Measurements from ENCODE around the gene EIF2S2. TPM values are rescaled to one million over a fixed set of nuclear protein-coding genes. Genes with fewer than 3 reads are reported as not detected.

EIF2S2 gene
- total RNA-seq, 1 donor = 148 TPM

DNA sequence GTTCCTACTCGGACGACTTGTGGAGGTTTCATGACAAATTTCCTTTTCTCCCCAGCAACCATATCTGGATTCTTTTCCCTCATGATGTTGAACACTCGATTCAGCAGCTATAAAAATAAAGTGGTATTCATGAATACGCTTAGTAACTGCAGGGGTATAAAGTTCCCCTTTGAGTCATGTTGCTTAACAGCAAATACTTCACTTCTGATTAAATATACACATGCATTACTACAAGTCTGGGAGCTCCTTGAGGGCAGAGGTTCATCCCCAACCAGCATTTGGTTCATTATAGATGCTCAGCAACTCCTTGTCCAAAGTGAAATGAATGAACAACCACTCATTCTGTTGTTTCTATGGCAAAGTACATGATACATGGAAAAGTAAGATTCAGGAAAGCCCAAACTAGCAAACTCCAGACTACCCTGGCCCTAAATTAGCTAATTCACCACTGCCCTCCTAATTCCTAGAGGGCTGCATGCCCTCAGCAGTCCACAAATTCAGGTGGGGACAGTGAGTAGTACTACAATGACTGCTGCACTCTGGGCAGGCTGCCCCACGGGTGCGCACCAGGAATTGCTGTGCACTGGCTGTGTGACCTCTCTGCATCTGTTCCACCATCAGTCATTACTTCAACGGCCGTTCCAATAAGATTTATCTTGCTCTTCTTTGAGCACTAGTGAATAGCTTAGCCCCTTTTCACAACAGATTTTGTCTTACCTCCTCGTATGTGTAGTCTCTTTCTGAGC, 15.2 kb downstream of the EIF2S2 start:
- no peak overlapping the region for H3K4me3 ChIP-seq (ENCODE audit: low read depth, low read length)
- DNase-seq (ENCODE audit: low read depth) = no peak
- TF ChIP-seq, protein P1, sequence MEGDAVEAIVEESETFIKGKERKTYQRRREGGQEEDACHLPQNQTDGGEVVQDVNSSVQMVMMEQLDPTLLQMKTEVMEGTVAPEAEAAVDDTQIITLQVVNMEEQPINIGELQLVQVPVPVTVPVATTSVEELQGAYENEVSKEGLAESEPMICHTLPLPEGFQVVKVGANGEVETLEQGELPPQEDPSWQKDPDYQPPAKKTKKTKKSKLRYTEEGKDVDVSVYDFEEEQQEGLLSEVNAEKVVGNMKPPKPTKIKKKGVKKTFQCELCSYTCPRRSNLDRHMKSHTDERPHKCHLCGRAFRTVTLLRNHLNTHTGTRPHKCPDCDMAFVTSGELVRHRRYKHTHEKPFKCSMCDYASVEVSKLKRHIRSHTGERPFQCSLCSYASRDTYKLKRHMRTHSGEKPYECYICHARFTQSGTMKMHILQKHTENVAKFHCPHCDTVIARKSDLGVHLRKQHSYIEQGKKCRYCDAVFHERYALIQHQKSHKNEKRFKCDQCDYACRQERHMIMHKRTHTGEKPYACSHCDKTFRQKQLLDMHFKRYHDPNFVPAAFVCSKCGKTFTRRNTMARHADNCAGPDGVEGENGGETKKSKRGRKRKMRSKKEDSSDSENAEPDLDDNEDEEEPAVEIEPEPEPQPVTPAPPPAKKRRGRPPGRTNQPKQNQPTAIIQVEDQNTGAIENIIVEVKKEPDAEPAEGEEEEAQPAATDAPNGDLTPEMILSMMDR (IDR thresholded peaks at IDR 0.05; ENCODE audit: insufficient read depth, low read length) = no peak

GRCh38 chr20:34095825-34096224, 16.2 kb downstream of the EIF2S2 start:
- DNase-seq (ENCODE audit: low read depth) = no peak
- no peak overlapping the region for H3K4me3 ChIP-seq (ENCODE audit: low read depth, low read length)
- TF ChIP-seq, protein P1 (IDR thresholded peaks at IDR 0.05; ENCODE audit: insufficient read depth, low read length) = no peak

- TF ChIP-seq, protein P1 (IDR thresholded peaks at IDR 0.05; ENCODE audit: insufficient read depth, low read length) = no peak
- no peak for DNase-seq (ENCODE audit: low read depth)
- H3K4me3 ChIP-seq (ENCODE audit: low read depth, low read length) = no peak overlapping the region
Observed at GRCh38 chr20:34093895-34094294, 18.1 kb downstream of the EIF2S2 start.

- H3K4me3 ChIP-seq (ENCODE audit: low read depth, low read length) = no peak overlapping the region
- DNase-seq (ENCODE audit: low read depth) = no peak
- TF ChIP-seq, protein P1 (IDR thresholded peaks at IDR 0.05; ENCODE audit: insufficient read depth, low read length) = no peak
Observed at GRCh38 chr20:34091637-34092200, 20.3 kb downstream of the EIF2S2 start.

DNA sequence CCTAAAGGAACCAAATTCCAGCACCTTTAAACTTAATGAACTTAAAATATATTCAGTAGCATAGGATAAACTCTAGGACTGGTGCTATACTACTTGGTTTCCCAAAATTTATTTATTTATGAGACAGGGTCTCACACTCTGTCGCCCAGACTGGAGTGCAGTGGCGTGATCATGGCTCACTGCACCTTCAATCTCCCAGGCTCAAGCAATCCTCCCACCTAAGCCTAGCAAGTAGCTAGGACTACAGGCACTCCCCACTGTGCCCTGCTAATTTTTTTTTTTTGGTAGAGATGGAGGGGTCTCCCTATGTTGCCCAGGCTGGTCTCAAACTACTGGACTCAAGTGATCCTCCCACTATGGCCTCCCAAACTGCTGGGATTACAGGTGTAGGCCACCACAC, 21.4 kb downstream of the EIF2S2 start:
- H3K4me3 ChIP-seq (ENCODE audit: low read depth, low read length) = no peak overlapping the region
- DNase-seq (ENCODE audit: low read depth) = no peak
- TF ChIP-seq, protein P1 (IDR thresholded peaks at IDR 0.05; ENCODE audit: insufficient read depth, low read length) = no peak

DNA sequence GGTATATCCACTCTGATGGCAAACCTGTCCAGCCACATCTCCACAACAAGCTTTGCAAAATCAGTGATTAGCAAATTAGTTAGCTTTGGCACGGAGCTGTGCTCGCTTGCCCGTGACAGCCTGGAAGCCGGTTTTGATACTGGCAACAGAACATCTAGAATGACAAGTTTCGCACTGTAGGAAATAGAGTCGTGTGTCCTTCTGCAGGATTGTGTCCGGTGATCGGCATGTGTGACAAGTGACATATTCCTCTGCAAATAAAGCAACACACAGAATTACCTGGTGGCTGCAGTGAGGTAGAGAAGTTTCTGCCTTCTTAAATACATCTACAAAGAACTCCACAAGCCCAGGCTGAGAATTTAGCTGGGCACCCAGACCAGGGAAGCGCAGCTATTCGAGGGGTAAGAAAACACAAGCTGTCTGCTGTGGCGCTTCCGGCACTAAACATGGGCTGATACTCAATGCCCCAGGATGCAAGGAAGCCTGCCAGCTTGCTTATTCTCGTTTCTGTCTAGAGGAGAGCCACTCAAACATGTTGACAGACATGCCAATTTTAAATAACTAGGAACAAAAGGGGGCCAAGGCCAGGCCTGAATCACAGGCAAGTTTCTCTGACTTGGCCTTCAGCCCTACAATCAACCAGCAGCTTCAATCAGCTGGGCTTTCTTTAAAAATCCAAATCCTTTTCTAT, 22.2 kb downstream of the EIF2S2 start:
- no peak for DNase-seq (ENCODE audit: low read depth)
- TF ChIP-seq, protein P1 (IDR thresholded peaks at IDR 0.05; ENCODE audit: insufficient read depth, low read length) = no peak
- H3K4me3 ChIP-seq (ENCODE audit: low read depth, low read length) = no peak overlapping the region
